Naive thymus-derived CD8-positive, alpha-beta T cell (primary cell): Measurements from ENCODE around the gene LSM12. TPM values are rescaled to one million over a fixed set of nuclear protein-coding genes. Genes with fewer than 3 reads are reported as not detected.

Experiments
- ATAC-seq, 2 donors: fragments of 150-1000 bp; cut with Tn5 transposase in 1 of 2; sonication (Bioruptor Pico), chemical (Tn5 transposase) in 1 of 2; 1 replicate in 1 of 2; 2 replicates in 1 of 2; pipeline ENCODE4 v1.10.0; 2021; ENCODE audit warnings: mild to moderate bottlenecking in 2 of 2, moderate library complexity in 2 of 2
- POLR2A ChIA-PET: fragments of 350-600 bp; sonication (Branson Sonifier 250); formaldehyde crosslinking; loops from one replicate; lab custom pipeline; 2021; ENCODE audit warnings: antibody characterized with exemption; lab: Charles Lee
- DNase-seq, 10 donors: peaks; one replicate each; pipeline versions ENCODE4 v3.0.0 to v3.0.0-alpha.2; 2020 to 2022
- H3K27ac Mint-ChIP-seq, 10 donors: one replicate each; pipeline ENCODE4 v1.8.0; 2020 to 2022; ENCODE audit warnings: mild to moderate bottlenecking in 10 of 10, mixed read lengths in 10 of 10, moderate library complexity in 4 of 10, inconsistent platforms in 1 of 10
- H3K27me3 Mint-ChIP-seq, 5 donors: one replicate each; pipeline ENCODE4 v1.8.0; 2021 to 2022; ENCODE audit warnings: mixed read lengths in 5 of 5
- H3K36me3 Mint-ChIP-seq, 3 donors: one replicate each; pipeline ENCODE4 v1.8.0; 2020 to 2022; ENCODE audit warnings: mixed read lengths in 3 of 3, mild to moderate bottlenecking in 2 of 3, inconsistent platforms in 1 of 3
- H3K4me1 Mint-ChIP-seq, 4 donors: one replicate each; pipeline ENCODE4 v1.8.0; 2021 to 2022; ENCODE audit warnings: mixed read lengths in 4 of 4
- H3K4me3 Mint-ChIP-seq, 10 donors: one replicate each; pipeline ENCODE4 v1.8.0; 2020 to 2022; ENCODE audit warnings: mild to moderate bottlenecking in 10 of 10, mixed read lengths in 10 of 10, moderate library complexity in 6 of 10, inconsistent platforms in 1 of 10
- H3K9me3 Mint-ChIP-seq, 9 donors: one replicate each; pipeline ENCODE4 v1.8.0; 2020 to 2022; ENCODE audit warnings: mixed read lengths in 9 of 9, mild to moderate bottlenecking in 3 of 9, inconsistent platforms in 1 of 9, moderate library complexity in 1 of 9
- polyA plus RNA-seq, 3 donors: library from polyadenylated mRNA; unstranded; fragments of 300-500 nt; fragmentation: Illumina TruSeq; gene quantifications; one replicate each; pipeline ENCODE4 v1.2.3, GENCODE V29; 2021
- total RNA-seq, 8 experiments: library from RNA in 2 of 8; stranded (reverse) in 2 of 8; gene quantifications; one replicate each; pipeline ENCODE4 v1.2.3 and lab custom pipeline; 2021 to 2026

The LSM12 gene
- total and polyA plus RNA-seq, 5 experiments from 2014 or later = 33.3 to 82.6 (median 63.4) TPM

- Mint-ChIP-seq H3K27me3 (no peaks in the 10 kb centered on the region), H3K9me3 (no peaks in the 10 kb centered on the region)
- POLR2A ChIA-PET = interaction anchor here (0.6 kb wide), 1 partner anchor 14 kb away, joined by 6 read pairs; no protein-coding TSS in a partner anchor
These were observed 26.9 kb upstream of the LSM12 start for GRCh38 chr17:44093231-44093900.

GRCh38 chr17:44092051-44092450 lies 25.6 kb upstream of the LSM12 start:
- POLR2A ChIA-PET = interaction anchor here (0.6 to 0.8 kb wide), 2 partner anchors 96 to 239 kb away, joined by 3 to 4 read pairs; no protein-coding TSS in a partner anchor
- Mint-ChIP-seq H3K27ac (peak overlapping the region in 1 of 10 donors; percentile 41), H3K4me1 (peaks cover 7 to 19% (median 16%) of the 10 kb centered on the region in 4 donors), H3K4me3 (no peak overlapping the region), H3K36me3 (peaks cover 0 to 46% (median 3%) of the 10 kb centered on the region in 3 donors), H3K9me3 (no peaks in the 10 kb centered on the region), H3K27me3 (no peaks in the 10 kb centered on the region)
- DNase-seq (no peak), ATAC-seq (no peak)

More at GRCh38 chr17:44093231-44093900, 26.9 kb upstream of the LSM12 start:
- H3K36me3 Mint-ChIP-seq = peaks cover 0 to 39% (median 3%) of the 10 kb centered on the region in 3 donors
- H3K4me3 Mint-ChIP-seq = no peak overlapping the region
- no peak overlapping the region for H3K27ac Mint-ChIP-seq
- H3K4me1 Mint-ChIP-seq = peaks cover 8 to 20% (median 17%) of the 10 kb centered on the region in 4 donors
- ATAC-seq (no peak), DNase-seq (no peak)

- POLR2A ChIA-PET = interaction anchor here (0.8 to 1.1 kb wide), 2 partner anchors 32 to 240 kb away, joined by 3 read pairs; partner anchors contain the start of gene HDAC5
- H3K27me3 Mint-ChIP-seq = no peaks in the 10 kb centered on the region
- DNase-seq = no peak
These were observed 24.9 kb upstream of the LSM12 start for GRCh38 chr17:44091200-44091997.

GRCh38 chr17:44088254-44088653 lies 21.8 kb upstream of the LSM12 start:
- Mint-ChIP-seq H3K4me1 (peaks cover 6 to 9% (median 7%) of the 10 kb centered on the region in 4 donors), H3K27ac (peak overlapping the region in 4 of 10 donors; percentile 22 to 84 (median 58)), H3K36me3 (peaks cover 0 to 54% (median 3%) of the 10 kb centered on the region in 3 donors)

More at GRCh38 chr17:44091200-44091997, 24.9 kb upstream of the LSM12 start:
- peak overlapping the region in 1 of 10 donors; percentile 41 for H3K27ac Mint-ChIP-seq
- peaks cover 8 to 19% (median 16%) of the 10 kb centered on the region in 4 donors for H3K4me1 Mint-ChIP-seq
- peaks cover 0 to 46% (median 3%) of the 10 kb centered on the region in 3 donors for H3K36me3 Mint-ChIP-seq
- H3K9me3 Mint-ChIP-seq = no peaks in the 10 kb centered on the region
- ATAC-seq = no peak
- H3K4me3 Mint-ChIP-seq = peak overlapping the region in 1 of 10 donors; percentile 22

GRCh38 chr17:44087319-44087718 lies 20.8 kb upstream of the LSM12 start:
- peak overlapping the region in 2 of 10 donors; percentile 51 to 52 for H3K27ac Mint-ChIP-seq
- H3K4me1 Mint-ChIP-seq = peaks cover 6 to 8% (median 7%) of the 10 kb centered on the region in 4 donors
- no peak for ATAC-seq
- H3K4me3 Mint-ChIP-seq = no peak overlapping the region
- H3K36me3 Mint-ChIP-seq = peaks cover 0 to 54% (median 3%) of the 10 kb centered on the region in 3 donors
- no peaks in the 10 kb centered on the region for H3K27me3 Mint-ChIP-seq
- DNase-seq = no peak
- no peaks in the 10 kb centered on the region for H3K9me3 Mint-ChIP-seq
- POLR2A ChIA-PET = no interaction called here

More at GRCh38 chr17:44088254-44088653, 21.8 kb upstream of the LSM12 start:
- ATAC-seq = no peak
- no peak for DNase-seq
- Mint-ChIP-seq H3K4me3 (no peak overlapping the region), H3K27me3 (no peaks in the 10 kb centered on the region), H3K9me3 (no peaks in the 10 kb centered on the region)
- POLR2A ChIA-PET = interaction anchor here (0.8 kb wide), 1 partner anchor 35 kb away, joined by 3 read pairs; the partner anchor contains the start of gene HDAC5

GRCh38 chr17:44086364-44087311 lies 20.2 kb upstream of the LSM12 start:
- Mint-ChIP-seq H3K27me3 (no peaks in the 10 kb centered on the region), H3K4me3 (no peak overlapping the region), H3K36me3 (peaks cover 0 to 56% (median 3%) of the 10 kb centered on the region in 3 donors), H3K4me1 (peaks cover 6 to 8% (median 7%) of the 10 kb centered on the region in 4 donors), H3K9me3 (no peaks in the 10 kb centered on the region), H3K27ac (peak overlapping the region in 2 of 10 donors; percentile 80 to 87)
- no peak for DNase-seq
- ATAC-seq = peak; percentile 30 to 36
- POLR2A ChIA-PET = no interaction called here

GRCh38 chr17:44085908-44086307 lies 19.4 kb upstream of the LSM12 start:
- ATAC-seq (no peak), DNase-seq (no peak)
- no peaks in the 10 kb centered on the region for H3K9me3 Mint-ChIP-seq
- peaks cover 6 to 8% (median 7%) of the 10 kb centered on the region in 4 donors for H3K4me1 Mint-ChIP-seq
- peaks cover 0 to 54% (median 0%) of the 10 kb centered on the region in 3 donors for H3K36me3 Mint-ChIP-seq
- H3K27me3 Mint-ChIP-seq = no peaks in the 10 kb centered on the region
- H3K27ac Mint-ChIP-seq = peak overlapping the region in 4 of 10 donors; percentile 15 to 80 (median 72)
- H3K4me3 Mint-ChIP-seq = no peak overlapping the region
- POLR2A ChIA-PET = no interaction called here

- no peak for ATAC-seq
- Mint-ChIP-seq H3K36me3 (peaks cover 0 to 55% (median 0%) of the 10 kb centered on the region in 3 donors), H3K9me3 (no peaks in the 10 kb centered on the region), H3K27me3 (no peaks in the 10 kb centered on the region), H3K27ac (peak overlapping the region in 2 of 10 donors; percentile 37 to 83), H3K4me3 (no peak overlapping the region), H3K4me1 (peaks cover 6 to 8% (median 7%) of the 10 kb centered on the region in 4 donors)
- no peak for DNase-seq
- POLR2A ChIA-PET = interaction anchor here (0.7 kb wide), 1 partner anchor 1087 kb away, joined by 3 read pairs; no protein-coding TSS in a partner anchor
These were observed 18.4 kb upstream of the LSM12 start for GRCh38 chr17:44084921-44085320.

GRCh38 chr17:44084131-44084538 lies 17.7 kb upstream of the LSM12 start:
- peak overlapping the region in 1 of 10 donors; percentile 21 for H3K27ac Mint-ChIP-seq
- peak in 1 of 2 donors; percentile 45 for ATAC-seq
- peaks cover 6 to 8% (median 7%) of the 10 kb centered on the region in 4 donors for H3K4me1 Mint-ChIP-seq
- POLR2A ChIA-PET = interaction anchor here (1.0 kb wide), 1 partner anchor 11 kb away, joined by 3 read pairs; no protein-coding TSS in a partner anchor
- peaks cover 0 to 55% (median 0%) of the 10 kb centered on the region in 3 donors for H3K36me3 Mint-ChIP-seq
- H3K27me3 Mint-ChIP-seq = no peaks in the 10 kb centered on the region
- peak in 2 of 10 donors; percentile 12 to 68 for DNase-seq
- H3K9me3 Mint-ChIP-seq = no peaks in the 10 kb centered on the region
- H3K4me3 Mint-ChIP-seq = no peak overlapping the region

- Mint-ChIP-seq H3K36me3 (peaks cover 0 to 53% (median 0%) of the 10 kb centered on the region in 3 donors), H3K4me1 (peaks cover 4 to 8% (median 5%) of the 10 kb centered on the region in 4 donors), H3K4me3 (no peak overlapping the region), H3K27me3 (no peaks in the 10 kb centered on the region), H3K9me3 (no peaks in the 10 kb centered on the region), H3K27ac (peak overlapping the region in 4 of 10 donors; percentile 20 to 73 (median 31))
- ATAC-seq (no peak), DNase-seq (peak in 1 of 10 donors; percentile 54)
- POLR2A ChIA-PET = interaction anchor here (1.0 kb wide), 1 partner anchor 12 kb away, joined by 3 read pairs; no protein-coding TSS in a partner anchor
These were observed 16.9 kb upstream of the LSM12 start for GRCh38 chr17:44083250-44083849.
